HG02678 (cell line): ENCODE data around the gene CCDC172.
"Not testable (repeated sequence)": the region's sequence is repeated elsewhere in the genome, so short reads cannot be mapped to it uniquely, and the experiment has no call there.

Experiments used
- ATAC-seq: cut with Tn5 transposase; IDR thresholded peaks from one replicate; pipeline ENCODE4 v1.9.1; 2021; ENCODE audit warnings: mild to moderate bottlenecking, moderate library complexity; ENCODE audit not compliant: unreplicated experiment

Gene CCDC172

GRCh38 chr10:116331815-116332214, 7.6 kb downstream of the CCDC172 start:
- no peak for ATAC-seq

DNA sequence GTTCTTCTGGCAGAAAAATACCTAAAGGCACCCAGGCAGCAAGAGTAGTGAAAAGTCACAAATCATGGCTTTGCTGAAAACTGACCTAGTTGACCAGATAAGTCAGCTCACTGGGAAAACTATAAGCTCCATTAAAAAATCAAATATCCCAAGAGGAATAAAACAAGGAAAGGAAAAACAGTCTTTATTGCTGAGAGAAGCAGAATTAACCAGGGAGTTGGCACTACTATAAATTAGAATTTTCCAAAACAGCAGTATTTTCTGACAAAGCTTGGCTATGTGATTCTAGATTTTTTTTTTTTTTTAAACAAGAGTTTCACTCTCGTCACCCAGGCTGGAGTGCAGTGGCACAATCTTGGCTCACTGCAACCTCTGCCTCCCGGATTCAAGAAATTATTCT, 12.6 kb downstream of the CCDC172 start:
- ATAC-seq = no peak

DNA sequence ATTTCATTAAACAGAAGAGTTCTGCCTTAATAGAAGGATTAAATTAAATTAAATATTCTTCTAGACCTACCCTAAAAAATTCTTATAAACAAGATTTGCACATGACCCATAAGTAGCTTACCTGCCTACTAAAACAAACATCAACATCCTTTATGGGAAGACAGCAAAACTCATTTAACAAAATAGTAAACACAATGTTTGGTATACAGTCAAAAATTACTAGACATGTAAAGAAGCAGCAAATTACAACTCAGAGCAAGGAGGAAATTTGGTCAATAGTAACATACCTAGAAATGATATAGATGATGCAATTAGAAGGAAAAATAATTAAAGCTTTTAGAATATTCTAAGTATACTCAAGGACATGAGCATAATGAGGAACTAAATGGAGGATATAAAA, 27.9 kb downstream of the CCDC172 start:
- no peak for ATAC-seq

GRCh38 chr10:116353817-116354216, 29.6 kb downstream of the CCDC172 start:
- ATAC-seq = no peak

- no peak for ATAC-seq
Measured at GRCh38 chr10:116355341-116355740, 31.1 kb downstream of the CCDC172 start.

GRCh38 chr10:116356833-116357232, 32.6 kb downstream of the CCDC172 start:
- no peak for ATAC-seq

DNA sequence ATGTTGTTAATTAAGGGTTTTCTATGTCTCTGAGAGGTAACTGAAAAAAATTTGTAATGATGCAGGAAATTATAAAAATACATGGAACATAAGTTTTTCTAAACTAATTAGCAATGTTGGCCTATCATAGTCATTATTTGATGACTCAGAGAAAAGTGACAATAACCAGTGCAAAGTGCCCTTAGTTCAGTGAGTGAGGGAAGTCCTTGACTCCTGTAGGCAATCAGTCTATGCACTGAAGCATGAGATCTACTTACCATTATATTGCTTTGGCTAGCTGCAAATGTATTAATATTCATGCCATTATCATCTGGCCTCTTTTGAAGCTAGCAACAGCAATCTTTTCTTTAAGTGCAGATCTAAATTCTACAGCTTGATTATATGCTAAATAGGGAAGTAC, 40.6 kb downstream of the CCDC172 start:
- no peak for ATAC-seq

DNA sequence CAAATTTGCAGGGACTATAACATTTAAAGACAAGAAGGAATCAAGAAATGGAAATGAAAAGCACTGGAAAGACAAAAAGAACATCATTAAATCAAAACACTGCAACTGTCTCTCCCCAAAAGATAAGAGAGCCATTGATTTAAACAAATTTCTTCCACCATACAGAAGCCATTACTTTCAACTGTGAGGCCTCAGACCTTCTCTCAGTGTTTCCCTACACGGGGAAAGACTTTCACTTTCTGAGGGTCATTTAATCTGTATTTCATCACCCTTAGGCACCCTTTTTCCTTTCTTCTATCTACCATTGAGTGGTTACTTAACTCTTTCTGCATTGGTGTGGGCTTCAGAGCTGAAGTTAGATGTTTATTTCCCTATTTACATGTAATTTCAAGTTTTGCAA, 47.5 kb downstream of the CCDC172 start:
- no peak for ATAC-seq

GRCh38 chr10:116382290-116382689, 58.0 kb downstream of the CCDC172 start:
- ATAC-seq = no peak

GRCh38 chr10:116385311-116385710, 61.1 kb downstream of the CCDC172 start:
- ATAC-seq = no peak

- no peak for ATAC-seq
Measured at GRCh38 chr10:116385994-116386809, 62.0 kb downstream of the CCDC172 start.

DNA sequence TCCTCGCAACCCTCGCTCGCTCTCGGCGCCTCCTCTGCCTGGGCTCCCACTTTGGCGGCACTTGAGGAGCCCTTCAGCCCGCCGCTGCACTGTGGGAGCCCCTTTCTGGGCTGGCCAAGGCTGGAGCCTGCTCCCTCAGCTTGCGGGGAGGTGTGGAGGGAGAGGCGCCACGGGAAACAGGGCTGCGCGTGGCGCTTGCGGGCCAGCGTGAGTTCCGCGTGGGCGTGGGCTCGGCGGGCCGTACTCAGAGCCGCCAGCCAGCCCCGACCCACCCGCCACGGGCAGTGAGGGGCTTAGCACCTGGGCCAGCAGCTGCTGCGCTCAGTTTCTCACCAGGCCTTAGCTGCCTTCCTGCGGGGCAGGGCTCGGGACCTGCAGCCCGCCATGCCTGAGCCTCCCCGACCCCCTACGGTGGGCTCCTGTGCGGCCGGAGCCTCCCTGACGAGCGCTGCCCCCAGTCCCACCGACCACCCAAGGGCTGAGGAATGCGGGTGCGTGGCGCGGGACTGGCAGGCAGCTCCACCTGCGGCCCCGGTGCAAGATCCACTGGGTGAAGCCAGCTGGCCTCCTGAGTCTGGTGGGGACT, 69.1 kb downstream of the CCDC172 start:
- ATAC-seq = not testable (repeated sequence)

DNA sequence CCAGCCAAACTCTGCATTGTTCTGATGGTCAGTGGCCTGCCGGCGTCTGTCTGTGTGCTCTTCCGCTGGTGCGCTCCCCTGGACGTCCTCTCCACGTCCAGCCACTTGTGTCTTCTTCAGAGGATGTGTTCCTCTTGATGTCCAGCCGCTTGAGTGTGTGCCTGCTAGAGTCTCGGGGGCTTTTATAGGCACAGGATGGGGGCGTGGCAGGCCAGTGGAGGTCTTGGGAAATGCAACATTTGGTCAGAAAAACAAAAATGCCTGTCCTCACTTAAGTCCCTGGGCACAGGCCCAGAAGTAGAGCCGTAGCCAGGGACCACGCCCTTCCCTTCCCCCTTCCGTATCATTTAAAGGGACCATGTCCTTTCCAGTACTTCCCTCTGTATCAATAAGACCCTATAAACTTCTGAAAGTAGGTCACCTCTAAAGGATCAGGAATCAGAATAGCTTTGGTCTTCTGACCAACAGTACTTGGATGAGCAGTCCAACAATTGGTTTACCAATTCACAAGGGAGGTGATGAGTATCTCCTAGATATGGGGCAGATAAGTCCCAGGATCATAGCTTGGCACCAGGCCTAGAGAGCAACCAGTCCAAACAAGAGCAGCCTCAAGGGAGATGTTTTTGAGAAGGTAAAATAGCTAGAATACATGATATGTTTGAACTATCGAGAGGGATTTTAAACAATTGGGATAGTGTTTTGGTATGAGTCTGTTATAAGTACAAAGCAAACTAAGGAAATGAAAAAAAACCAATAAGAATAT, 71.2 kb downstream of the CCDC172 start:
- no peak for ATAC-seq

DNA sequence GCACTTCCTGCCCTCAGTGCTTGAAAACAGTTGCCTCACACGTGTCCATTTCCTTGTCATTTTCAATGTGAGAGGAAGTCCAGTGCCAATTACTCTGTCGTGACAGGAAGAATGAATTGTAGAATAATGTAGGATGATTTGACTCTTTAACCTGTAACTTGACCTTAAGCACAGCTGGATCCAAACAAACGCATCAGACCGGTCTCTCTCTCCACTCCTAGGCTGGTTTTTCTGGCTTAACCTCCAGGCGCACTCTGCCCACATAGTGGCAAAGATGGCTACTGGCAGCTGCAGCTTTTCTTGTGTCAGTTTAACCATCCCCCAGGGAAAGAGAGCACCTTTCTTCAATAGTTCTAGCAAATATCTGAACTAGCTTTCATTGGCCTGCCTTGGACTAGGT, 74.0 kb downstream of the CCDC172 start:
- no peak for ATAC-seq

GRCh38 chr10:116402858-116403257, 78.6 kb downstream of the CCDC172 start:
- ATAC-seq = no peak

DNA sequence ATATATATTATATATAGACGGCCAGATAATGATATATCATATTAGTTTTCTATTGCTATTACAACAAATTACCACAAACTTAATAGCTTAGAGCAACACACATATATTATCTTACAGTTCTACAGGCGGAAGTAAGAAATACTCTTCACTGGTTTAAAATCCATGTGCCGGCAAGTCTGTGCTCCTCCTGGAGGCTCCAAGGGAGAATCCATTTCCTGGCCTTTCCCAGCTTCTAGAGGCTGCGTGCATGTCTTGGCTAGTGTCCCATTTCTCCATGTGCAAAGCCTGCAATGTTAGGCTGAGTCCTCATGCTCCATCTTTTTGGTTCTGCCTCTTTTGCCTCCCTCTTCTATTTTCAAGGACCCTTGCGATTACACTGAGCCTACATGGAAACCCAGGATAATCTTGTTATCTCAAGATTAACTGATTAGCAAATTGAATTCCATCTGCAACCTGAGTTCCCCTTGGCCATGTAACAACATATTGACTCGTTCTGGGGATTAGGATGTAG, 79.5 kb downstream of the CCDC172 start:
- ATAC-seq = no peak

GRCh38 chr10:116408719-116409118, 84.5 kb downstream of the CCDC172 start:
- ATAC-seq = no peak

GRCh38 chr10:116410351-116410750, 86.1 kb downstream of the CCDC172 start:
- ATAC-seq = no peak

GRCh38 chr10:116417821-116418220, 93.6 kb downstream of the CCDC172 start:
- no peak for ATAC-seq

GRCh38 chr10:116418389-116418788, 94.1 kb downstream of the CCDC172 start:
- ATAC-seq = no peak

DNA sequence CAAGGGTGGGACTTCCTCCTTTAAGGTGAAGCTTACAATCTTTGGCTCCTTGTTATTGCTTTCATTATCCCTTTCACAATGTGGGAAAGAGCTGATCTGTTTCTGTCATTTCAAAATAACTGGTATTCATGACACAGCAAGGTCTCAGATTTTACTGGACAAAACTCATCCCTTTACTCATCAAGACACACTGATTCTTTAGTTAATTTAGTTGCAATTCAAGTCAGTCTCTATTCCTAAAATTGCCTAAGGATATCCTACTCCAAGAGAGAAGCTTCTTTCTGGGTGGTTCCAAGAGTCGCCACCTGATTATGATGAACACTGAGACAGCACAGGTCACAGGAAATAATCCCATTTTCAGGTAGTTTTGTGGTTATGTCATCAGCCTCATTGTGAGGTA, 97.6 kb downstream of the CCDC172 start:
- no peak for ATAC-seq

GRCh38 chr10:116427671-116428070, 103.4 kb downstream of the CCDC172 start, which contains the start of gene PNLIPRP3:
Gene PNLIPRP3 (plus strand): TSS chr10:116427847. CDS start chr10:116428013, 166 bp downstream.
- ATAC-seq = no peak
